Suprapubic skin (tissue), 4 donors: ENCODE measurements around the gene GCNA.

ENCODE experiments used
- POLR2A ChIP-seq, 2 donors: fragments of 450-650 bp; IDR thresholded peaks; one replicate each; pipeline ENCODE4 v1.6.1; 2017; ENCODE audit warnings: antibody characterized with exemption in 2 of 2, mild to moderate bottlenecking in 2 of 2, moderate library complexity in 2 of 2
- POLR2AphosphoS5 ChIP-seq, 3 donors: sonication (generic); formaldehyde crosslinking; IDR thresholded peaks; one replicate each; pipeline ENCODE4 v1.6.1; 2017; ENCODE audit warnings: antibody characterized with exemption in 3 of 3
- TF ChIP-seq, protein P1 (sequence below), 2 donors: fragments of 200-600 bp in 1 of 2; fragments of 450-650 bp in 1 of 2; sonication (generic) in 1 of 2; IDR thresholded peaks; one replicate each; pipeline ENCODE4 v1.5.1; 2016 to 2019; ENCODE audit warnings: antibody characterized with exemption in 2 of 2, mild to moderate bottlenecking in 1 of 2, moderate library complexity in 1 of 2

DNA sequence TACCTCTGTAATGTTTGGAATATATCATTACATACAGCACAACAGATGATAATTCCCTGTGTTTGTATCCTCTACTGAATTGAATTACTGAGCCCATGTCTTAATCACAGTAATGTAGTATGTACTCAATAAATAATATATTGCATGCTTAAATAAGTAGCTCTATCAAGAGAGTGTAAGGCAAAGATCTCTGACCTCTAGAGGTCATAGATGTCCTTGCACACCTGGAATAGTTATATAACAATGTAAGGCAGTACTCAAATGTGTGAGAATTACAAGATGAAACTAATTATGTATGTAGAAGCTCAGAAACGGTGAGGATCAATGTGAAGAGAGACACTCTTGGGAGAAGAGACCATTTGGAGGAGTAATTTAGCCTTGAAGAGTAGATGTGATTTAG, 14.3 kb upstream of the GCNA start:
- TF ChIP-seq POLR2AphosphoS5 (IDR thresholded peaks at IDR 0.05) = no peak
- no peak for TF ChIP-seq POLR2A (IDR thresholded peaks at IDR 0.05)
- TF ChIP-seq, protein P1, sequence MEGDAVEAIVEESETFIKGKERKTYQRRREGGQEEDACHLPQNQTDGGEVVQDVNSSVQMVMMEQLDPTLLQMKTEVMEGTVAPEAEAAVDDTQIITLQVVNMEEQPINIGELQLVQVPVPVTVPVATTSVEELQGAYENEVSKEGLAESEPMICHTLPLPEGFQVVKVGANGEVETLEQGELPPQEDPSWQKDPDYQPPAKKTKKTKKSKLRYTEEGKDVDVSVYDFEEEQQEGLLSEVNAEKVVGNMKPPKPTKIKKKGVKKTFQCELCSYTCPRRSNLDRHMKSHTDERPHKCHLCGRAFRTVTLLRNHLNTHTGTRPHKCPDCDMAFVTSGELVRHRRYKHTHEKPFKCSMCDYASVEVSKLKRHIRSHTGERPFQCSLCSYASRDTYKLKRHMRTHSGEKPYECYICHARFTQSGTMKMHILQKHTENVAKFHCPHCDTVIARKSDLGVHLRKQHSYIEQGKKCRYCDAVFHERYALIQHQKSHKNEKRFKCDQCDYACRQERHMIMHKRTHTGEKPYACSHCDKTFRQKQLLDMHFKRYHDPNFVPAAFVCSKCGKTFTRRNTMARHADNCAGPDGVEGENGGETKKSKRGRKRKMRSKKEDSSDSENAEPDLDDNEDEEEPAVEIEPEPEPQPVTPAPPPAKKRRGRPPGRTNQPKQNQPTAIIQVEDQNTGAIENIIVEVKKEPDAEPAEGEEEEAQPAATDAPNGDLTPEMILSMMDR (IDR thresholded peaks at IDR 0.05) = no peak
